Measurements from ENCODE around the gene SAMD11.
A peak's percentile ranks its signal among the peaks of the same experiment; 100 is the strongest.
"Not testable (repeated sequence)": the region's sequence is repeated elsewhere in the genome, so short reads cannot be mapped to it uniquely, and the experiment has no call there.

The SAMD11 gene

GRCh38 chr1:943545-944340 lies 20.0 kb downstream of the SAMD11 start:
- DNase-seq = peak; percentile 77

- DNase-seq = peak; percentile 78
These were observed 20.9 kb downstream of the SAMD11 start for GRCh38 chr1:944341-945325.

GRCh38 chr1:945688-946556 lies 22.2 kb downstream of the SAMD11 start:
- no peak for DNase-seq

DNA sequence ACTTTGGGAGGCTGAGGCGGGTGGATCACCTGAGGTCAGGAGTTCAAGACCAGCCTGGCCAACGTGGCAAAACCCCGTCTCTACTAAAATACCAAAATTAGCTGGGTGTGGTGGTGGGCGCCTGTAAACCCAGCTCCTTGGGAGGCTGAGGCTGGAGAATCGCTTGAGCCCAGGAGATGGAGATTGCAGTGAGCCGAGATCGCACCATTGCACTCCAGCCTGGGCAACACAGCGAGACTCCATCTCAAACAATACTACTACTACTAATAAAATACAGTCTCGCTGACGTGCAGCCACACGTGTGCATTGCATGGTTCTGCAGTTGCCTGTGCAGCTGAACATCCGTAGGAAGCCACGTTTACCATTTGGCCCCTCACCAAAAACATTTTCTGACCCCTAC lies 23.1 kb downstream of the SAMD11 start:
- not testable (repeated sequence) for DNase-seq

DNA sequence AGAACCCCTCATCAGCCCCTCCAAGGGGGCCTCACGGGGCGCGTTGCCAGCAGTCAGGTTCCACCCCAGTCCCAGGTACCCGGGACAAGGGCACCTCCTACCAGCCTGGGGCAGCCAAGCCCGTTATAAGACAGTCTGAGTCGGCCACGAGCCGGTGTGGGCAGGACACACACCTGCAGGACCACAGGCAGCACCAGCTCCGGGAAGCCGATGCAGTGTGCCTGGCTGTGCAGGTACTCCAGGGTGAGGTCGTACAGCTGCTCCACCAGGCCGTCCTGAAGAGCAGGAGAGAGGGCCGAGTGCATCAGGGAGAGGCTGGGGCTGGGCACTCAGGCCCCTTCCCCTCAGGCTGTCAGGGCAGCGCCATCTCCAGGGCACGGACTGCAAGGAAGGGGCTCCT lies 24.2 kb downstream of the SAMD11 start:
- DNase-seq = no peak

DNA sequence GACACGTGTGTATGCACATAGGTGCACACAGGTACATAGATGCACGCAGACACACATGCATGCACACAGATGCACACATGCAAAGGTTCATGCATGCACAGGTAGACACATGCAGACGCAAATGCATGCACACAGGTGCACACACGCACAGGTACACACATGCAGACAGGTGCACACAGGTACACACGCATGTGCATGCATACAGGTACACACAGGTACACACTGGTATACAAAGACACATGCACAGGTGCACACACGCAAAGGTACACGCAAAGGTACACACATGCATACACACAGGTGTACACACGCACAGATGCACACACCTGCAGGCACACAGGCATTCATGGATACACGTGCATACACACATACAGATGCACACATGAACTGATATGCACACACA lies 26.5 kb downstream of the SAMD11 start:
- no peak for DNase-seq

GRCh38 chr1:950881-951280 lies 27.2 kb downstream of the SAMD11 start:
- no peak for DNase-seq

GRCh38 chr1:951364-951763 lies 27.6 kb downstream of the SAMD11 start:
- no peak for DNase-seq

GRCh38 chr1:952201-952600 lies 28.5 kb downstream of the SAMD11 start:
- DNase-seq = no peak

DNA sequence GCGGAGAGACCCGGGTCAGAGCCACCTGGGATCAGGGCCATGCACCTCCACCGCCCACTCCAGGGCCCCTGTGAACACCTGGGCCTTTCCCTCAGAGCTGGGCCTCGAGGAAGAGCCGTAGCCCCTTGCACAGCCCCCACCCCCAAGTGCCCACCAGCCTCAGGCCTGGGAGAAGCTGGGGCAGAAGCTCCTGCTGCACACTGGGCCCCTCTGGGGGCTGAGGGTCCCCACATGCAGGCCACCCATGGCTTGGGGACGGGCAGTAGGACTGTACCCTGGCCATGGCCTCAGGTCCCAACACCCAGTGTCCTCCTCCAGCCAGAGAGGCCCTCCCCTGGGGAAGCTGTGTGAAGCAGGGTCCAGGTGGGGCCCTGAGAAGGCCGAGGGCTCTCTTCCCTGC lies 28.9 kb downstream of the SAMD11 start:
- DNase-seq = no peak

DNA sequence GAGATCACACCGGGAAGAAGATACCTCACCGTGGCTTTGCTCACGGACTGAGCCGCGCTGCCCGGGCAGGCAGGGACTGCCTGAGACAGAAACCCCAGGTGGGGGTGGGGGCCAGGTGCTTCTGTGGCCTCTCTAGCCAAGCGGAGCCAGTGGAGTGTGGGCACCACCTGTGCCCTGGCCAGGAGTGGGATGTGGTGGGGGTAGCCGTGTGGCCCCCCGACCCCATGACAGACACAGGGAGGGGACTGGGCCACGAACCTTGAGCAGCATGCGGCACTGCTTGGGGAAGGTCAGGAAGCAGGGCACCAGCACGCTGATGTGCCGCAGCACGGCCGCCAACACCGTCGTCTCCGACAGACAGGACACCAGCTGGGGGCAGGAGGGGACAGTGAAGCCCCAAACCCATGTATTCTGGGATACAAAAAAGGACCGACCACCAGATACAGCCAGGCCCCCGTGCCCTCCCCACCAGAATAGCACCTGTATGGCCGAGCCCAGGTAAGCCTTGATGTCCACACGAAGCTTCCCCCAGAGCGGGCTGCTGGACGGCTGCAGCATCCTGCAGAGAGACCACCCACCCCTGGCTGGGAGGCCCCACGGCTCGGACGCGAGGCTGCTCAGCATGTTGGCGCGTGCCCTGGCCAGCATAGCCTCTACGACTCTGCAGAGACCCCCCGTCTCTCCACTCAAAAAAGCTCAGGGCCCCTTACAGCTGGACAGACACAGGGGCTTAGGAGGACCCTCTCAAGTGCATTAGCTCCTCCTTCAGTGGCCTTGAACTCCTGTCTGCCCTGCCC lies 30.0 kb downstream of the SAMD11 start:
- DNase-seq = no peak

DNA sequence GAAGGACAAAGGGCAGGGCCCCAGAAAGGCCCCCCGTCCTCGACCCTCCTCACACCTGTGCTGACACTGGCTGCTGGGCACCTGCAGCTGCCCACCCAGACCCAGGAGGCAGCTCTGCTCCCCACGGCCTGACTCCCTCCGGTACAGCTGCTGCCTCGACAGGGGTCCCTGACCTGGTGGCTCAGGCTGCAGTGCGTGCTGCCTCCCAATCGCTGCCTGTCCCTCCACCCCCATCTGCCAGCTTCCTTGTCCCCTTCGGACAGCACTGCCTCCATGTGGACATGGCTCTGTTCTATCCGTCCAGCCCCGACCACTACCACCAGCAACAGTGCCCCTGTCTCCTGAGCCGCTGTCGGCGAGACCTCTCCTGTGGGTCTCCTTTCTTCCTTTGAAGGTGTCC lies 31.2 kb downstream of the SAMD11 start:
- DNase-seq = no peak

DNA sequence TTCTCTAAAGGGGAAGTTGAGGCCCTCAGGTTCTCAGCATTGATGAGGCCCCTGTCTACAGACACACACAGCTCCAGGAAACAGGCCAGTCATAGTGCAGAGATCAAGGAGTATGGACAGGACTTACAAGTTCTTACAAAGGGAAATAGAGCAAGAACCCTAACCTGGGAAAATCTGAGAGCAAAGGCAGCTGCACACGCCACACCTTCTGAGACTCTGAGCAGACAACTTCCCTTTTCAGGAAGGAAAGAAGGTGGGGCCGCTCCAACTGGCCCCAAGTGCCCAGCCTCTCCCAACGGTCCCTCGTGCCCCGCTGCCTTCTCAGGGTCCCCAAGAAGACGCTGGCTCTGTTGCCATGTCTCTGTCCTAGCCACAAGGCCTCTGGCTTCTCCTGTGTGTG lies 31.8 kb downstream of the SAMD11 start:
- no peak for DNase-seq

- DNase-seq = no peak
These were observed 32.9 kb downstream of the SAMD11 start for GRCh38 chr1:956636-957035.

GRCh38 chr1:958823-959730 lies 35.4 kb downstream of the SAMD11 start, which contains the start of gene NOC2L:
Gene NOC2L, minus strand, starts transcription at chr1:959256. Its CDS starts 16 bp downstream, at chr1:959240.
- peak; percentile 83 for DNase-seq

DNA sequence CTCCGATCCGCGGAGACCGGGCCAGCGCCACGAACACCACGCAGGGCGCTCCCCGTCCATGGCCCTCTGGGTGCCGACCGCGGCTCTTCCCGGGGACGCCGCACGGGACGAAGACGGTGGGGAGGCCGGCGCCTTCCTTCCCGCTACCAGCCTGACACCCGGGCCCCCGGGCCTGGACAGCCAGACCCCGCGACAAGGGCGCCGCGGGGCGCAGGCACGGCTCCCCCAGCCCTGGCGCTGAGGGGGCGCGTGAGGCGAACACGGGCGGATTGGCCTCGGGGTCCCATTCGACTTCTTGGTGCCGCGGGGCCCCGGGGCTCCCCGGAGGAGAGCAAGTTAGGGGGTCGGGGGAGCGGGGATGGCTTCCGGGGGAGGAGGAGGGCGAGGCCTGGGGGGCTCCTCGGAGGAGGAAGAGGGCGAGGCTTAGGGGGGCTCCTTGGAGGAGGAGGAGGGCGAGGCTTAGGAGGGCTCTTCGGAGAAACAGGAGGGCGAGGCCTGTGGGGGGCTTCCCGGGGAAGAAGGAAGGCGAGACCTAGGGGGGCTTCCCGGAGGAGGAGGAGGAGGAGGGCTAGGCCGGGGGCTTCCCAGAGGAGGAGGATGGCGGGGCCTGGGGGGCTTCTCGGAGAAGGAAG lies 36.1 kb downstream of the SAMD11 start:
- no peak for DNase-seq

DNA sequence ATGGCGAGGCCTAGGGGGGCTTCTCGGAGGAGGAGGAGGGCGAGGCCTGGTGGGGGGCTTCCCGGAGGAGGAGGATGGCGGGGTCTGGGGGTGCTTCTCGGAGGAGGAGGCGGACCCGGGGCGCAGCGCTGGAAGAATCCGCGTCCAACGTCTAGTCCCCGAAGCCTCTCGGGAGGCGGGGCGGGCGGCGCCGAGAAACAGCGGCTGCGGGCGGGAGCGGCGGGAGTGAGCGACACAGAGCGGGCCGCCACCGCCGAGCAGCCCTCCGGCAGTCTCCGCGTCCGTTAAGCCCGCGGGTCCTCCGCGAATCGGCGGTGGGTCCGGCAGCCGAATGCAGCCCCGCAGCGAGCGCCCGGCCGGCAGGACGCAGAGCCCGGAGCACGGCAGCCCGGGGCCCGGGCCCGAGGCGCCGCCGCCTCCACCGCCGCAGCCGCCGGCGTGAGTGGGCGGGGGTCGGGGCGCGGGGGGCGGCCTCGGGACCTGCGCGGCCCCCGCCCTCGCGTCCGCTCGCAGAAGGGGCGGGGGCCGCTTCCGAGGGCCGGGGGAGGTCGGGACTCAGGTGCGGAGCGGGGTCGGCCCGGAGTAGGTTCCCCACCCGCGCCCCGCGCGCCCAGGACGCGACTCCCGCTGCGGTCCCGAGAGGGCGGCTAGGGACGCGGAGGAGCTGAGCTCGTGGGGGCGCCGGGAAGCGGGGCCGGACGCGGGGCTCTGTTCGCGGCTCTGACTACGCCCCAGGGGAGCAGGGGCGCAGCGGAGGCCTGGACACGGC lies 36.8 kb downstream of the SAMD11 start, which contains the start of gene KLHL17:
TSS of gene KLHL17 (plus strand) at position 222 of the 769 bp plus-strand sequence. CDS start at position 332, 110 bp downstream.
- DNase-seq = peak; percentile 49

DNA sequence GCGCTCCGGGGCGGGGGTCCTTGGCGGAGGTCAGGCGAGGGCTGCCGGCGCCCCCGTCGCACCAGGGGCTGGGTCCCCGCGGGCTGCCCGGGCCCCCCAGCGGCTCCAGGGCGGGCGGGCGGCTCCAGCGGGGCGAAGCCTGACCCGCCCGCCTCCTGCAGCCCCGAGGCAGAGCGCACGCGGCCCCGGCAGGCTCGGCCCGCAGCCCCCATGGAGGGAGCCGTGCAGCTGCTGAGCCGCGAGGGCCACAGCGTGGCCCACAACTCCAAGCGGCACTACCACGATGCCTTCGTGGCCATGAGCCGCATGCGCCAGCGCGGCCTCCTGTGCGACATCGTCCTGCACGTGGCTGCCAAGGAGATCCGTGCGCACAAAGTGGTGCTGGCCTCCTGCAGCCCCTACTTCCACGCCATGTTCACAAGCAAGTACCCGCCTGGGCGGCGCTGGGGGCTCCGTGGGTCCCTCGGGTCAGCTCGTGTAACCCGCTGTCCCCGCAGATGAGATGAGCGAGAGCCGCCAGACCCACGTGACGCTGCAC lies 37.5 kb downstream of the SAMD11 start:
- DNase-seq = peak; percentile 54
